ENCODE data around the gene TMEM167B.

TMEM167B gene

DNA sequence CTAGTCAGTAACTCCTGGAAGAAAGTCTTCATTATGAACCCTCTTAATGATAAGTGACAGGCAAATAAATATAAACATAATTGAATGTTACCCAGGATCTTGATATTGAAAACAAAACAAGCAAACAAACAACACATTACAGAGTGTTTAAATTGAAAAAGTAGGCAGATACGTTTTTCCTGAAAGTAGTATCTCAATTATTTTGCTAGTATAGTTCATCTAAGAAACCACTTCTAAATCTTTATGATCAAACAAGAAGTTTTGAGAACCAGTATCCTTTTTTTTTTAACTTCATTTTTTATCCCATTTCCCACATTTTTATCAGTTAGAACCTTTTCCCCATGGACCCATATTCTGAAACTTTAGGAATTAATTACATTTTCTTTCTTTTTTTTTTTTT is 45.0 kb upstream of the TMEM167B start:
- Histone ChIP-seq H4K20me1 (ENCODE audit: control insufficient read depth, insufficient read depth, low read depth, low read length) (no peaks in the 10 kb centered on the region), H3K27ac (ENCODE audit: low read depth, low read length) (no peak overlapping the region), H3K79me2 (ENCODE audit: control insufficient read depth, low read length) (peaks cover 12% of the 10 kb centered on the region), H3K36me3 (ENCODE audit: control insufficient read depth, low read length) (0 out of 2 replicates have a peak, but pooled peaks cover 4% of the 10 kb centered on the region), H3K9me2 (replicated peaks; ENCODE audit: control insufficient read depth, low read length) (no peaks in the 10 kb centered on the region), H3F3A (ENCODE audit: control insufficient read depth, insufficient read depth) (no peaks in the 10 kb centered on the region), H3K4me3 (ENCODE audit: low read length) (no peak overlapping the region), H3K4me1 (ENCODE audit: control insufficient read depth, low read length) (peaks cover 8% of the 10 kb centered on the region), H3K27me3 (ENCODE audit: control insufficient read depth, low read length) (peaks cover 9% of the 10 kb centered on the region), H3K9me3 (ENCODE audit: control insufficient read depth, insufficient read depth, low read length) (no peaks in the 10 kb centered on the region), H3K4me2 (ENCODE audit: low read length) (no peak overlapping the region)
- TF ChIP-seq, protein P1, sequence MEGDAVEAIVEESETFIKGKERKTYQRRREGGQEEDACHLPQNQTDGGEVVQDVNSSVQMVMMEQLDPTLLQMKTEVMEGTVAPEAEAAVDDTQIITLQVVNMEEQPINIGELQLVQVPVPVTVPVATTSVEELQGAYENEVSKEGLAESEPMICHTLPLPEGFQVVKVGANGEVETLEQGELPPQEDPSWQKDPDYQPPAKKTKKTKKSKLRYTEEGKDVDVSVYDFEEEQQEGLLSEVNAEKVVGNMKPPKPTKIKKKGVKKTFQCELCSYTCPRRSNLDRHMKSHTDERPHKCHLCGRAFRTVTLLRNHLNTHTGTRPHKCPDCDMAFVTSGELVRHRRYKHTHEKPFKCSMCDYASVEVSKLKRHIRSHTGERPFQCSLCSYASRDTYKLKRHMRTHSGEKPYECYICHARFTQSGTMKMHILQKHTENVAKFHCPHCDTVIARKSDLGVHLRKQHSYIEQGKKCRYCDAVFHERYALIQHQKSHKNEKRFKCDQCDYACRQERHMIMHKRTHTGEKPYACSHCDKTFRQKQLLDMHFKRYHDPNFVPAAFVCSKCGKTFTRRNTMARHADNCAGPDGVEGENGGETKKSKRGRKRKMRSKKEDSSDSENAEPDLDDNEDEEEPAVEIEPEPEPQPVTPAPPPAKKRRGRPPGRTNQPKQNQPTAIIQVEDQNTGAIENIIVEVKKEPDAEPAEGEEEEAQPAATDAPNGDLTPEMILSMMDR (IDR thresholded peaks at IDR 0.05; ENCODE audit: low read depth, low read length, poor library complexity, severe bottlenecking): no peak
- TF ChIP-seq EZH2phosphoT487 (IDR thresholded peaks at IDR 0.05; ENCODE audit: borderline replicate concordance, low read length): no peak

DNA sequence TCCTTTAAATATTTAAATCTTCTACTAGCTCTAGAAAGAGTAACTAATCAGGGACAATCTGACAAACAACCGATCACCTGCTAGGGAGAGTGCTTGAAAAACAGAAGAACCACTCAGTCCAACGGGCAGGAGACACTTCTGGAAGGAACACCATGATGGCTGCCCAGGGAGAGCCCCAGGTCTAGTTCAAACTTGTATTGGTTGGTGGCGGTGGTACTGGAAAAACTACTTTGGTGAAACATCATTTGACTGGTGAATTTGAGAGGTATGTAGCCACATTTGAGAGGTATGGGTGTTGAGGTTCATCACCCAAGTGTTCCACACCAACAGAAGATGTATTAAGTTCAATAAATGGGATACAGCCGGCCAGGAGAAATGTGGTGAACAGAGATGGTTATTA is 43.9 kb upstream of the TMEM167B start:
- H4K20me1 ChIP-seq (ENCODE audit: control insufficient read depth, insufficient read depth, low read depth, low read length): no peaks in the 10 kb centered on the region
- H3K27me3 ChIP-seq (ENCODE audit: control insufficient read depth, low read length): peaks cover 9% of the 10 kb centered on the region
- H3K79me2 ChIP-seq (ENCODE audit: control insufficient read depth, low read length): peaks cover under 1% of the 10 kb centered on the region; the same call in 1 of the 2 replicates
- no peak overlapping the region for H3K4me2 ChIP-seq (ENCODE audit: low read length)
- 0 out of 2 replicates have a peak, but pooled peaks cover under 1% of the 10 kb centered on the region for H3K36me3 ChIP-seq (ENCODE audit: control insufficient read depth, low read length)
- H3K9me2 ChIP-seq (replicated peaks; ENCODE audit: control insufficient read depth, low read length): no peaks in the 10 kb centered on the region
- H3K9me3 ChIP-seq (ENCODE audit: control insufficient read depth, insufficient read depth, low read length): no peaks in the 10 kb centered on the region
- H3K4me1 ChIP-seq (ENCODE audit: control insufficient read depth, low read length): peaks cover 5% of the 10 kb centered on the region
- H3K27ac ChIP-seq (ENCODE audit: low read depth, low read length): no peak overlapping the region
- no peaks in the 10 kb centered on the region for H3F3A ChIP-seq (ENCODE audit: control insufficient read depth, insufficient read depth)
- no peak overlapping the region for H3K4me3 ChIP-seq (ENCODE audit: low read length)
- TF ChIP-seq, protein P1 (IDR thresholded peaks at IDR 0.05; ENCODE audit: low read depth, low read length, poor library complexity, severe bottlenecking): no peak
- no peak for TF ChIP-seq EZH2phosphoT487 (IDR thresholded peaks at IDR 0.05; ENCODE audit: borderline replicate concordance, low read length)

DNA sequence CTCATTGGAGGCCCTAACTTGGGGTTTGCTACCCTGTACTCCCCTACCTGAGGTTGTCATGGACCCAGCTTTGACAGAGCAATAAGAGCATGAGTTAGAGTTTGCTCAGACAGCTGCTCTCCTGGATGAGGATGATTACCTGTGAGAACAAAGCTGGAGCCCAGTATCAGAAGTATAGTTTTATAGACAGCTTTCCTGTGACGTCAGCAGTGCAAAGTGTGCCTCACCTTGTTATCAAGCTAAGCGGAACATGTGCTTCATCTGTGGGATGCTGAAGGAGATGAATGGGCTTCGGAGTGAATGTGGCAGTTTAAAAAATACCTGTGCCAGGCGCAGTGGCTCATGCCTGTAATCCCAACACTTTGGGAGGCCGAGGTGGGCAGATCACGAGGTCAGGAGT is 43.2 kb upstream of the TMEM167B start:
- Histone ChIP-seq H3K9me2 (replicated peaks; ENCODE audit: control insufficient read depth, low read length) (no peaks in the 10 kb centered on the region), H3K27ac (ENCODE audit: low read depth, low read length) (no peak overlapping the region), H3K27me3 (ENCODE audit: control insufficient read depth, low read length) (peaks cover 9% of the 10 kb centered on the region), H3K4me3 (ENCODE audit: low read length) (no peak overlapping the region), H3K36me3 (ENCODE audit: control insufficient read depth, low read length) (no peaks in the 10 kb centered on the region), H3K4me1 (ENCODE audit: control insufficient read depth, low read length) (peaks cover 4% of the 10 kb centered on the region), H3K4me2 (ENCODE audit: low read length) (no peak overlapping the region), H3F3A (ENCODE audit: control insufficient read depth, insufficient read depth) (no peaks in the 10 kb centered on the region), H4K20me1 (ENCODE audit: control insufficient read depth, insufficient read depth, low read depth, low read length) (no peaks in the 10 kb centered on the region), H3K79me2 (ENCODE audit: control insufficient read depth, low read length) (no peaks in the 10 kb centered on the region), H3K9me3 (ENCODE audit: control insufficient read depth, insufficient read depth, low read length) (no peaks in the 10 kb centered on the region)
- TF ChIP-seq, protein P1 (IDR thresholded peaks at IDR 0.05; ENCODE audit: low read depth, low read length, poor library complexity, severe bottlenecking): no peak
- no peak for TF ChIP-seq EZH2phosphoT487 (IDR thresholded peaks at IDR 0.05; ENCODE audit: borderline replicate concordance, low read length)

Data from DOHH2 (cell line).